Endothelial cell of umbilical vein (primary cell): ENCODE data around the gene SLC22A23. TPM values are rescaled to one million over a fixed set of nuclear protein-coding genes. Genes with fewer than 3 reads are reported as not detected.

Experiments used
- BruUV-seq: library from RNA; stranded (reverse); fragments of 400-500 nt; replicated peaks from 2 replicates; lab custom pipeline; 2021; lab: Mats Ljungman, UMichigan
- CTCF ChIA-PET: fragments of 300-600, 350-600 bp; sonication (Branson Sonifier 250); formaldehyde crosslinking; loops from one replicate; lab custom pipeline; 2021; ENCODE audit warnings: antibody characterized with exemption, inconsistent platforms; lab: Charles Lee
- POLR2A ChIA-PET: fragments of 300-600, 350-600 bp; sonication (Branson Sonifier 250); formaldehyde crosslinking; loops from one replicate; lab custom pipeline; 2021; ENCODE audit warnings: antibody characterized with exemption, inconsistent platforms; lab: Charles Lee
- DNase-seq: peaks from one replicate; pipeline ENCODE4 v3.0.0-alpha.2; 2011; ENCODE audit warnings: low read depth, low spot score
- FAIRE-seq: peaks from 2 replicates; lab custom pipeline; 2011; peaks lifted over from hg19 to GRCh38; lab: Jason Lieb, UNC
- H2AFZ ChIP-seq: 2 replicates; pipeline ENCODE4 v1.6.0; 2012; ENCODE audit warnings: low read depth, low read length, control low read depth, inconsistent platforms
- H3K27ac ChIP-seq: 2 replicates; pipeline ENCODE4 v1.5.1; 2011; ENCODE audit warnings: low read depth, mild to moderate bottlenecking, control low read depth, low read length, moderate library complexity; ENCODE audit not compliant: insufficient read depth
- H3K27me3 ChIP-seq, 2 experiments: 2 replicates each; pipeline versions ENCODE4 v1.6.0 to v1.6.1; 2011; ENCODE audit warnings: low read length in 2 of 2, mixed read lengths in 1 of 2; ENCODE audit not compliant: control insufficient read depth in 2 of 2, insufficient read depth in 2 of 2
- H3K36me3 ChIP-seq, 2 experiments: 2 replicates in 1 of 2; 3 replicates in 1 of 2; pipeline ENCODE4 v1.5.1; 2011; ENCODE audit warnings: low read length in 2 of 2, mild to moderate bottlenecking in 1 of 2, moderate library complexity in 1 of 2; ENCODE audit not compliant: control insufficient read depth in 2 of 2, insufficient read depth in 2 of 2; ENCODE audit errors: extremely low read depth in 1 of 2
- H3K4me1 ChIP-seq: 3 replicates; pipeline ENCODE4 v1.5.1; 2011; ENCODE audit warnings: mild to moderate bottlenecking, low read length; ENCODE audit not compliant: control insufficient read depth, insufficient read depth; ENCODE audit errors: extremely low read depth
- H3K4me2 ChIP-seq: 2 replicates; pipeline ENCODE4 v1.6.1; 2011; ENCODE audit warnings: low read length, control low read depth, mixed read lengths; ENCODE audit not compliant: insufficient read depth
- H3K4me3 ChIP-seq, 3 experiments: fragments of 200-600 bp in 1 of 3; sonication (generic), shearing (Covaris generic) in 1 of 3; replicated peaks in 1 of 3; 2 replicates each; pipeline ENCODE4 v1.5.1; 2011 to 2016; ENCODE audit warnings: control low read depth in 3 of 3, low read length in 3 of 3, mild to moderate bottlenecking in 2 of 3, inconsistent platforms in 1 of 3, low read depth in 1 of 3, moderate library complexity in 1 of 3; ENCODE audit not compliant: insufficient read depth in 1 of 3
- H3K79me2 ChIP-seq: 2 replicates; pipeline ENCODE4 v1.6.0; 2012; ENCODE audit warnings: low read length, inconsistent platforms; ENCODE audit not compliant: control insufficient read depth, insufficient read depth
- H3K9ac ChIP-seq: replicated peaks from 2 replicates; pipeline ENCODE3; 2011; ENCODE audit warnings: low read length, control low read depth; ENCODE audit not compliant: insufficient read depth; ENCODE audit errors: extremely low read depth
- H3K9me1 ChIP-seq: replicated peaks from 3 replicates; pipeline ENCODE4 v1.6.0; 2011; ENCODE audit warnings: mild to moderate bottlenecking, low read length; ENCODE audit not compliant: control insufficient read depth, insufficient read depth; ENCODE audit errors: extremely low read depth
- H3K9me3 ChIP-seq: replicated peaks from 2 replicates; pipeline ENCODE4 v1.5.1; 2012; ENCODE audit warnings: low read length, inconsistent platforms; ENCODE audit not compliant: control insufficient read depth, insufficient read depth
- H4K20me1 ChIP-seq: replicated peaks from 2 replicates; pipeline ENCODE3; 2011; ENCODE audit warnings: mild to moderate bottlenecking, low read length; ENCODE audit not compliant: control insufficient read depth, insufficient read depth; ENCODE audit errors: extremely low read depth
- EZH2 ChIP-seq: IDR thresholded peaks from 2 replicates; pipeline ENCODE4 v1.6.1; 2012; ENCODE audit warnings: borderline replicate concordance, low read depth, mild to moderate bottlenecking, moderate library complexity, low read length, inconsistent platforms; ENCODE audit not compliant: severe bottlenecking
- FOS ChIP-seq: IDR thresholded peaks from 2 replicates; pipeline ENCODE4 v1.6.1; 2011; ENCODE audit warnings: mild to moderate bottlenecking, low read length, moderate library complexity, borderline replicate concordance; ENCODE audit not compliant: insufficient read depth
- GATA2 ChIP-seq: IDR thresholded peaks from 2 replicates; pipeline ENCODE4 v1.7.0; 2011; ENCODE audit warnings: low read depth, mild to moderate bottlenecking, moderate library complexity, mixed read lengths, low read length; ENCODE audit not compliant: insufficient read length, insufficient read depth
- JUN ChIP-seq: IDR thresholded peaks from 2 replicates; pipeline ENCODE4 v1.6.1; 2011; ENCODE audit warnings: borderline replicate concordance, low read depth; ENCODE audit not compliant: insufficient read length, insufficient read depth
- MYC ChIP-seq: IDR thresholded peaks from one replicate; pipeline ENCODE4 v1.6.1; 2011; ENCODE audit warnings: mild to moderate bottlenecking, low read depth, low read length
- POLR2A ChIP-seq: IDR thresholded peaks from 2 replicates; pipeline ENCODE4 v1.6.1; 2012; ENCODE audit warnings: low read depth, mild to moderate bottlenecking, control low read depth, low read length
- POLR2AphosphoS5 ChIP-seq: IDR thresholded peaks from 2 replicates; pipeline ENCODE4 v1.6.1; 2012; ENCODE audit warnings: low read depth, mild to moderate bottlenecking, control low read depth, low read length, moderate library complexity; ENCODE audit not compliant: insufficient read depth
- dilution Hi-C: fragments of 300-500 bp; cut with MboI; formaldehyde crosslinking; loops from one replicate; pipeline ENCODE4 v1.15.0; 2019; ENCODE audit warnings: low sequenced_read_pairs; ENCODE audit not compliant: extremely low pct_ligation_motif_present
- intact Hi-C: fragments of 100-400 bp; cut with micrococcal nuclease; formaldehyde crosslinking; loops from one replicate; pipeline ENCODE4 v1.10.0; 2022
- polyA plus RNA-seq, 4 experiments: library from polyadenylated mRNA; depleted of rRNA in 3 of 4; stranded (reverse) in 3 of 4; unstranded in 1 of 4; fragments of >200 nt; gene quantifications; 2 replicates each; pipeline versions ENCODE4 v1.2.1 to v1.2.3, GENCODE V29; 2011 to 2012; ENCODE audit warnings: missing spikeins in 1 of 4
- total RNA-seq: library from RNA; stranded (reverse); gene quantifications from 2 replicates; pipeline ENCODE4 v1.2.3, GENCODE V29; 2021
- TF ChIP-seq, protein P1 (sequence below), 2 donors: IDR thresholded peaks; 1 replicate in 1 of 2; 2 replicates in 1 of 2; pipeline ENCODE4 v1.5.1; 2011; ENCODE audit warnings: low read length in 2 of 2, mild to moderate bottlenecking in 2 of 2, moderate library complexity in 2 of 2, control low read depth in 1 of 2, inconsistent platforms in 1 of 2, low read depth in 1 of 2; ENCODE audit not compliant: insufficient read depth in 1 of 2; ENCODE audit errors: extremely low read depth in 1 of 2
- TF ChIP-seq, protein P2 (sequence below): IDR thresholded peaks from 2 replicates; pipeline ENCODE4 v1.6.1; 2011; ENCODE audit not compliant: insufficient read depth, insufficient read length

The SLC22A23 gene
- total and polyA plus RNA-seq, 2 donors (not counting 3 experiments of a cell fraction or from before 2014, with no cell fraction given): 4.2 to 14.3 TPM

DNA sequence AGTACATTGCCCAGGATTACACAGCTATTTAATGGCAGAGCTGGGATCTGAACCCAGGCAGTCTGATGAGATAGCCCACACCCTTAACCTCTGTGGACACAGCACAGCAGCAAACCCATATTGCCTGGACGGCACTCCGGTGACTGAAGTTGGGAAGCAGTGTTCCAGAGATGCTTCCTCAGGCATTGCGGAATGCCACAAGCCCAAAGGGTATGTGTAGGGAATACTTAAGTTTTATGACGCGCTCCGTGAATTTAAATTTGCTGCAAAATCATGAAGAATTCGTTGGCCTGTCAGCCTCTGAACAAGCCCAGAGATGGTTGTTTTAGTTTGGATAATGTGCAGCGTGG is 151.7 kb downstream of the SLC22A23 start:
- BruUV-seq: no TSS peak
- Histone ChIP-seq H3K4me2 (no peak overlapping the region), H3K4me3 (no peak overlapping the region), H3K27ac (no peak overlapping the region), H3K4me1 (no peaks in the 10 kb centered on the region), H3K9me3 (no peaks in the 10 kb centered on the region), H3K36me3 (peaks cover 0 to 1% of the 10 kb centered on the region in 2 experiments), H3K9ac (no peak overlapping the region), H3K27me3 (no peaks in the 10 kb centered on the region), H3K79me2 (no peaks in the 10 kb centered on the region), H2AFZ (no peak overlapping the region), H4K20me1 (no peaks in the 10 kb centered on the region), H3K9me1 (no peaks in the 10 kb centered on the region)
- FAIRE-seq (no peak), DNase-seq (no peak)
- dilution Hi-C loops (no loop called here), intact Hi-C loops (no loop called here)
- TF ChIP-seq EZH2: no peak
- TF ChIP-seq GATA2: no peak
- no peak for TF ChIP-seq FOS
- TF ChIP-seq, protein P1, sequence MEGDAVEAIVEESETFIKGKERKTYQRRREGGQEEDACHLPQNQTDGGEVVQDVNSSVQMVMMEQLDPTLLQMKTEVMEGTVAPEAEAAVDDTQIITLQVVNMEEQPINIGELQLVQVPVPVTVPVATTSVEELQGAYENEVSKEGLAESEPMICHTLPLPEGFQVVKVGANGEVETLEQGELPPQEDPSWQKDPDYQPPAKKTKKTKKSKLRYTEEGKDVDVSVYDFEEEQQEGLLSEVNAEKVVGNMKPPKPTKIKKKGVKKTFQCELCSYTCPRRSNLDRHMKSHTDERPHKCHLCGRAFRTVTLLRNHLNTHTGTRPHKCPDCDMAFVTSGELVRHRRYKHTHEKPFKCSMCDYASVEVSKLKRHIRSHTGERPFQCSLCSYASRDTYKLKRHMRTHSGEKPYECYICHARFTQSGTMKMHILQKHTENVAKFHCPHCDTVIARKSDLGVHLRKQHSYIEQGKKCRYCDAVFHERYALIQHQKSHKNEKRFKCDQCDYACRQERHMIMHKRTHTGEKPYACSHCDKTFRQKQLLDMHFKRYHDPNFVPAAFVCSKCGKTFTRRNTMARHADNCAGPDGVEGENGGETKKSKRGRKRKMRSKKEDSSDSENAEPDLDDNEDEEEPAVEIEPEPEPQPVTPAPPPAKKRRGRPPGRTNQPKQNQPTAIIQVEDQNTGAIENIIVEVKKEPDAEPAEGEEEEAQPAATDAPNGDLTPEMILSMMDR (IDR thresholded peaks at IDR 0.05; ENCODE audit: extremely low read depth in 1 of 2, insufficient read depth in 1 of 2, low read depth in 1 of 2, low read length in 2 of 2): no peak
- TF ChIP-seq POLR2A: no peak
- TF ChIP-seq, protein P2, sequence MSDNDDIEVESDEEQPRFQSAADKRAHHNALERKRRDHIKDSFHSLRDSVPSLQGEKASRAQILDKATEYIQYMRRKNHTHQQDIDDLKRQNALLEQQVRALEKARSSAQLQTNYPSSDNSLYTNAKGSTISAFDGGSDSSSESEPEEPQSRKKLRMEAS: no peak
- no peak for TF ChIP-seq POLR2AphosphoS5
- no peak for TF ChIP-seq JUN
- TF ChIP-seq MYC: no peak
- POLR2A ChIA-PET: no interaction called here
- CTCF ChIA-PET: interaction anchor here (1.6 kb wide), 1 partner anchor 33 kb away, joined by 4 read pairs; no protein-coding TSS in a partner anchor
